DND-41 (cell line): ENCODE data around the gene RNF114.

Source experiments
- CTCF ChIP-seq: IDR thresholded peaks from 2 replicates; pipeline ENCODE4 v1.5.1; 2012; ENCODE audit warnings: borderline replicate concordance, low read length, moderate library complexity, mild to moderate bottlenecking; ENCODE audit not compliant: poor library complexity, severe bottlenecking; ENCODE audit errors: extremely low read depth
- EZH2 ChIP-seq: IDR thresholded peaks from 3 replicates; pipeline ENCODE4 v1.6.1; 2012; ENCODE audit warnings: borderline replicate concordance, low read depth, mild to moderate bottlenecking, moderate library complexity, low read length, inconsistent platforms; ENCODE audit not compliant: severe bottlenecking

- no peak for TF ChIP-seq CTCF
- no peak for TF ChIP-seq EZH2
Measured at GRCh38 chr20:49918446-49918845, 17.8 kb upstream of the RNF114 start.
